HepG2 (cell line): ENCODE data around the gene CDC42SE1. TPM values are rescaled to one million over a fixed set of nuclear protein-coding genes. Genes with fewer than 3 reads are reported as not detected.

Experiments used
- ADNP ChIP-seq: sonication (generic); formaldehyde crosslinking; IDR thresholded peaks from 2 replicates; pipeline ENCODE4 v1.4.0; 2020; ENCODE audit warnings: missing genetic modification reagents
- ARID5B ChIP-seq: IDR thresholded peaks from 2 replicates; pipeline ENCODE4 v1.4.0; 2020; ENCODE audit warnings: mild to moderate bottlenecking, missing genetic modification reagents
- CENPX ChIP-seq: sonication (generic); formaldehyde crosslinking; IDR thresholded peaks from 2 replicates; pipeline ENCODE4 v1.9.0; 2021; ENCODE audit warnings: mild to moderate bottlenecking, missing genetic modification reagents, moderate library complexity
- EHMT2 ChIP-seq: fragments of 200-600 bp; sonication (generic); IDR thresholded peaks from 2 replicates; pipeline ENCODE4 v1.7.0; 2017; ENCODE audit warnings: antibody characterized with exemption, low read depth, low read length, borderline replicate concordance
- HHEX ChIP-seq: IDR thresholded peaks from 2 replicates; pipeline ENCODE4 v1.6.1; 2016; ENCODE audit warnings: control low read depth
- KLF15 ChIP-seq: sonication (generic); formaldehyde crosslinking; IDR thresholded peaks from 2 replicates; pipeline ENCODE4 v1.8.1; 2023; ENCODE audit warnings: borderline replicate concordance, mild to moderate bottlenecking, inconsistent platforms, missing genetic modification reagents, mixed read lengths
- MBNL3 ChIP-seq: fragments of 250-450 bp; sonication (Bioruptor Pico); conservative IDR thresholded peaks from 2 replicates; pipeline ENCODE4 v1.8.0; 2022; ENCODE audit warnings: mild to moderate bottlenecking, inconsistent platforms
- MED13 ChIP-seq: sonication (generic); formaldehyde crosslinking; IDR thresholded peaks from 2 replicates; pipeline ENCODE4 v1.5.0; 2020; ENCODE audit warnings: missing genetic modification reagents
- NCOR1 ChIP-seq: fragments of 200-600 bp; sonication (generic); IDR thresholded peaks from 2 replicates; pipeline ENCODE4 v1.7.0; 2017; ENCODE audit warnings: antibody characterized with exemption, low read length, borderline replicate concordance
- PBX2 ChIP-seq: IDR thresholded peaks from 2 replicates; pipeline ENCODE4 v1.6.1; 2016; ENCODE audit warnings: control low read depth
- POGZ ChIP-seq: sonication (generic); formaldehyde crosslinking; IDR thresholded peaks from 2 replicates; pipeline ENCODE4 v1.4.0; 2020; ENCODE audit warnings: mild to moderate bottlenecking, missing genetic modification reagents
- POLR2A ChIP-seq, 2 experiments: IDR thresholded peaks; 2 replicates each; pipeline ENCODE4 v1.6.1; 2011; ENCODE audit warnings: low read depth in 2 of 2, low read length in 2 of 2, mild to moderate bottlenecking in 1 of 2, moderate library complexity in 1 of 2; ENCODE audit not compliant: insufficient read depth in 1 of 2
- RELA ChIP-seq: sonication (generic); formaldehyde crosslinking; IDR thresholded peaks from 2 replicates; pipeline ENCODE4 v1.4.0; 2020; ENCODE audit warnings: missing genetic modification reagents
- STAT6 ChIP-seq: sonication (generic); formaldehyde crosslinking; IDR thresholded peaks from 2 replicates; pipeline ENCODE4 v1.4.0; 2020; ENCODE audit warnings: missing genetic modification reagents, mild to moderate bottlenecking, borderline replicate concordance
- SUZ12 ChIP-seq: fragments of 150-350 bp; IDR thresholded peaks from 2 replicates; pipeline ENCODE4 v1.6.1; 2014; ENCODE audit warnings: low read depth, low read length
- TRIM24 ChIP-seq: sonication (generic); formaldehyde crosslinking; IDR thresholded peaks from 2 replicates; pipeline ENCODE4 v1.8.0; 2022; ENCODE audit warnings: mild to moderate bottlenecking, missing genetic modification reagents
- ZBTB20 ChIP-seq: sonication (generic); formaldehyde crosslinking; IDR thresholded peaks from 2 replicates; pipeline ENCODE4 v1.8.1; 2023; ENCODE audit warnings: missing genetic modification reagents, low read depth, mild to moderate bottlenecking, borderline replicate concordance
- ZFP41 ChIP-seq: sonication (generic); formaldehyde crosslinking; IDR thresholded peaks from 2 replicates; pipeline ENCODE4 v1.4.0; 2020; ENCODE audit warnings: mild to moderate bottlenecking, missing genetic modification reagents, borderline replicate concordance
- ZFX ChIP-seq: sonication (generic); formaldehyde crosslinking; IDR thresholded peaks from 2 replicates; pipeline ENCODE4 v1.4.0; 2020; ENCODE audit warnings: mild to moderate bottlenecking, low read depth, missing genetic modification reagents, moderate library complexity
- ZMYM4 ChIP-seq: sonication (generic); formaldehyde crosslinking; IDR thresholded peaks from 2 replicates; pipeline ENCODE4 v1.8.1; 2023; ENCODE audit warnings: mild to moderate bottlenecking, missing genetic modification reagents
- ZNF232 ChIP-seq: sonication (generic); formaldehyde crosslinking; IDR thresholded peaks from 2 replicates; pipeline ENCODE4 v1.4.0; 2020; ENCODE audit warnings: missing genetic modification reagents, borderline replicate concordance
- ZNF256 ChIP-seq: sonication (generic); formaldehyde crosslinking; conservative IDR thresholded peaks from 2 replicates; pipeline ENCODE4 v1.4.0; 2020; ENCODE audit warnings: missing genetic modification reagents
- ZNF549 ChIP-seq: sonication (generic); formaldehyde crosslinking; IDR thresholded peaks from 2 replicates; pipeline ENCODE4 v1.5.0; 2020; ENCODE audit warnings: missing genetic modification reagents
- ZNF550 ChIP-seq: sonication (generic); formaldehyde crosslinking; IDR thresholded peaks from 2 replicates; pipeline ENCODE4 v1.4.0; 2020; ENCODE audit warnings: mild to moderate bottlenecking, missing genetic modification reagents, borderline replicate concordance
- polyA plus RNA-seq, 8 experiments: library from polyadenylated mRNA; depleted of rRNA in 3 of 8; stranded (reverse) in 7 of 8; unstranded in 1 of 8; fragments of >200 nt; fragmentation: Illumina TruSeq in 4 of 8; extraction: Trizol in 4 of 8; gene quantifications; 2 replicates each; pipeline versions ENCODE4 v1.2.1 to v1.2.3, GENCODE V29; 2011 to 2016; ENCODE audit warnings: low read depth in 4 of 8, missing spikeins in 1 of 8, mixed read lengths in 1 of 8; ENCODE audit not compliant: insufficient read depth in 1 of 8
- total RNA-seq, 5 experiments: library from RNA; depleted of rRNA; stranded (reverse); fragments of >200 nt; fragmentation: Illumina TruSeq; extraction: Trizol; gene quantifications; 2 replicates each; pipeline ENCODE4 v1.2.3, GENCODE V29; 2016; ENCODE audit warnings: low read depth in 1 of 5

The CDC42SE1 gene
- total and polyA plus RNA-seq, 2 of the 13 experiments (the other 11 are each of a cell fraction or from before 2014, with no cell fraction given): 17.6 to 17.9 TPM

- TF ChIP-seq ZNF232 (CRISPR knock-in tag): no peak
- 0 out of 2 replicates have a peak, but pooled peaks have one; percentile 88 for TF ChIP-seq ZNF550 (CRISPR knock-in tag)
- TF ChIP-seq POLR2A (IDR thresholded peaks at IDR 0.05; ENCODE audit: insufficient read depth in 1 of 2, low read depth in 2 of 2, low read length in 2 of 2): peak; percentile 38 to 77; a peak in 3 of 4 replicates
- TF ChIP-seq STAT6 (CRISPR knock-in tag): no peak
- TF ChIP-seq ZFX (CRISPR knock-in tag): peak; percentile 81
- TF ChIP-seq SUZ12: no peak
- no peak for TF ChIP-seq CENPX (CRISPR knock-in tag)
- no peak for TF ChIP-seq ZNF256
- no peak for TF ChIP-seq EHMT2
- TF ChIP-seq NCOR1: no peak
- peak; percentile 83 for TF ChIP-seq ARID5B
- no peak for TF ChIP-seq ZNF549 (CRISPR knock-in tag)
- TF ChIP-seq RELA (CRISPR knock-in tag): no peak
- peak; percentile 24; the same call in 1 of the 2 replicates for TF ChIP-seq MED13
- TF ChIP-seq ZFP41 (CRISPR knock-in tag): no peak
- TF ChIP-seq ZBTB20: peak; percentile 90; the same call in 1 of the 2 replicates
- peak; percentile 74 for TF ChIP-seq POGZ (CRISPR knock-in tag)
- no peak for TF ChIP-seq PBX2 (CRISPR knock-in tag)
- TF ChIP-seq KLF15 (CRISPR knock-in tag): no peak
- no peak for TF ChIP-seq TRIM24
- no peak for TF ChIP-seq HHEX
- TF ChIP-seq ZMYM4 (CRISPR knock-in tag): peak; percentile 64; the same call in 1 of the 2 replicates
- no peak for TF ChIP-seq ADNP (CRISPR knock-in tag)
- TF ChIP-seq MBNL3 (CRISPR knock-in tag): no peak
Measured at GRCh38 chr1:151059109-151060006, at the start of gene CDC42SE1 (continued).
